Measurements from ENCODE around the gene TENT4B.
"Not testable (repeated sequence)": the region's sequence is repeated elsewhere in the genome, so short reads cannot be mapped to it uniquely, and the experiment has no call there.

Gene TENT4B

DNA sequence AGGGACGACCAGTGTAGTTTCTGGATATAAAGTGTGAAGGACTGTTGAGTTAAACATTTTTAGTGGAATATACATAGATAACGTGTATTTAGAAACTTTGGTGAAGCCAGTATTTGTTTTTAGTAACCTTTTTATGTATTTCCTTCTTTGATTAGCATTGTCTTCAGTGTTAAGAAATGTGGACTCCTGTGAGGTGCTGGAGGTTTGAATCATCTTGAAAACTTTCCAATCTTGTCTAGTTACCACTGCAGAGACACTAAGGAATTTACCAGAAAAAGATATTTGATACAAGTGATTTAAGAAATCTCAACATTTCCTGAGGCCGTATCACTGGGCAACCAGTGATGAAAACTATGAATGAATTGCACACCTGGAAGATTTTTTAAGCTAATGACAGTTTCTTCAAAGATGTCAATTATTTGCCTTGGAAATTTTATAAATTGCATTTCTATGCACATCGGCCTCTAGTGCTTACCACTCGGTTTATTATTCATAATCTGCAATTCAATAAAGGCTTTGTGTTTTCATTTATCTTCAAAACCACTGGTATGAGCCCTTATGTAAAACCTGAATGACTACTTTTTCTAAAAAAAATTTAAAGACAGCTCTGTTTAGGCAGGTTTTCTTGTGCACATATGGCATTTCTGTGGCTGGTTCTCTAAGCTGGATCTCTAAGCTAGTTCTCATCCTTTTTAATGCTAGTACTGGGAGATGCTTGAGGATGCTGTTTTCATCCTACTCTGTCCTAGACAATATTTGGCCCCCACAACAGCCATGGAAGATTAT, 81.9 kb downstream of the TENT4B start:
- DNase-seq (ENCODE audit: low read depth): no peak

DNA sequence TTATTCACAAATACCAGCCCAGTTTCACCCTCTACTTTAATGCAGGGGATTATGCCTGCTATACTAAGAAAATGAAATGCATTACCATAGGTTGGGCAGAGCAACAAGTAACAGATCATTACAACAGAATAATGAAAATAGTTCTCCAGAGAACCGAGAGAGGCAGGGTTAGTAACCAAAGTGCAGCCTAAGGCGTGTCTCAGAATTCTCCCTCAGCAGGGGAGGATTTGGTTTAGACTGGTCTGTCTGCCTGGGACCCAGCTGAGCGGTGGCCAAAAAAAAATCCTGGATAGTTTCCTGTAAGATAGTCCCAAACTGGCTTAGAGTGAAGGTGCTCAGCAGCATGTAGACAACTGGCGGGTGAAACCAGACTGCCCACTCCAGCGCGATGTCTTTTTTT, 82.5 kb downstream of the TENT4B start:
- no peak for DNase-seq (ENCODE audit: low read depth)

DNA sequence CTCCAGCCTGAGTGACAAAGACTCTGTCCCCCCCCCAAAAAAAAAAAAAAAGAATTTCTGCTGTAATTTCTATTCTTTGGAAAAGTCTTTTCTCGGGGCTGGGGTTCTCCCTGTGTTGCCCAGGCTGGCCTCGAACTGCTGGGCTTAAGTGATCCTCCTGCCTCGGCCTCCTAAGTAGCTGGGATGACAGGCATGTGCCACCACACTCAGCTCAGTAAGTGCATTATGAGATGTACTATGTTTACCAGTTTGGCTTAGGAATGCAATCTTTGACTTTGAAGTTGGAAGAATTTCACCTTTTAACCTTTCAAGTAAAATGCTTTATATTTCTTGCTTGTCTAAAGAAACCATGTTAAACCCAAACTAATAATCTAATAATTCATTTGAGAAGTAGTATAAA, 85.2 kb downstream of the TENT4B start:
- DNase-seq (ENCODE audit: low read depth): no peak

DNA sequence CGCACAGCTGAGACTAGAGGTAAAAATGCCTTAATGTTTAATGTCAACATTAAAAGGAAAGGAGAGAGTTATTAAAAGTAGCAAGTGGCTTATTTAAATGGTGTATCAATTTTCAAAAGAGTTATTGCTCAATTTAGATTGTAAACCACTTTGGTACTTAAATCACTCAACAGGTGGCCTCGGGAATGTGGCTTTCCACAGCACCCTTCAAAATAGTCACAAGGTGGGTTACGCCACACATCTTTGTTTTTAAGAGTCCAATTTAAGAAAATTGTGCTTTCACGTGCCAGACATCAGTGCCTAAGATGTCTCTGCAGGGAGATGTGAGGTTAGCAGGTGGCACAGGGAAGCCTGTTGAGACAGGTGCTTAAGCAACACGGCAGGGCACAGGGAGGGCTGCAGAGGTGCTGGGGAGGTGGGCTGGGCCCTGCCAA, 85.8 kb downstream of the TENT4B start:
- DNase-seq (ENCODE audit: low read depth): no peak

DNA sequence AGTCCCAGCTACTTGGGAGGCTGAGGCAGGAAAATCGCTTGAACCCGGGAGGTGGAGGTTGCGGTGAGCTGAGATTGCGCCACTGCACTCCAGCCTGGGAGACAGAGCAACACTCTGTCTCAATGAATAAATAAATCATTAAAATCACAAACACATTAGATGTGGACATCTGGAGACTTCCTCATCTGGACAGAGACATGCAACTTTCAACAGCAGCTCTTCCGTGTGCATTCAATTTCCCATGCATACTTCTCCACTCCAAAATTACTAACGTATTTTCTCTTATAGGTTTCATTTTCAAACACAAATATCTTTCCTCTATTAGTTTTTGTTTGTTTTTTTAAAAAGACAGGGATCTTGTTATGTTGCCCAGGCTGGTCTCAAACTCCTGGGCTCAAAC, 89.9 kb downstream of the TENT4B start:
- not testable (repeated sequence) for DNase-seq (ENCODE audit: low read depth)

DNA sequence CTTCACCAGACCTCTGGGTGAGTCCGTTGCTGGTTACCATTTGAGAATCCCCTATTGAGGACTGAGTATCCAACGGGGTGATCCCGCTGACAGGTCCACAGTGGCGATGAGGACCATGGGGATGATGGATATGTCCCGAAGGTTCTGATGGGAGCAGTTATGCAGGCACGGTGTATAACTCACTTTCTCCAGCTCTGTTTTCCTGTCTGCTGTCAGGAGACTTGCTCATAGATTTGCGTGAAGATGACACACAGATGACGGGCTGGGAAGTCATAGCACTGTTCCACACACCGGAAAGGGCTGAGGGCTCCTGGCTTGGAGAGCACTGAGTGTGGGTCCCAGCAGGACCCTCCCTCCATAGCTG, 91.0 kb downstream of the TENT4B start:
- no peak for DNase-seq (ENCODE audit: low read depth)

DNA sequence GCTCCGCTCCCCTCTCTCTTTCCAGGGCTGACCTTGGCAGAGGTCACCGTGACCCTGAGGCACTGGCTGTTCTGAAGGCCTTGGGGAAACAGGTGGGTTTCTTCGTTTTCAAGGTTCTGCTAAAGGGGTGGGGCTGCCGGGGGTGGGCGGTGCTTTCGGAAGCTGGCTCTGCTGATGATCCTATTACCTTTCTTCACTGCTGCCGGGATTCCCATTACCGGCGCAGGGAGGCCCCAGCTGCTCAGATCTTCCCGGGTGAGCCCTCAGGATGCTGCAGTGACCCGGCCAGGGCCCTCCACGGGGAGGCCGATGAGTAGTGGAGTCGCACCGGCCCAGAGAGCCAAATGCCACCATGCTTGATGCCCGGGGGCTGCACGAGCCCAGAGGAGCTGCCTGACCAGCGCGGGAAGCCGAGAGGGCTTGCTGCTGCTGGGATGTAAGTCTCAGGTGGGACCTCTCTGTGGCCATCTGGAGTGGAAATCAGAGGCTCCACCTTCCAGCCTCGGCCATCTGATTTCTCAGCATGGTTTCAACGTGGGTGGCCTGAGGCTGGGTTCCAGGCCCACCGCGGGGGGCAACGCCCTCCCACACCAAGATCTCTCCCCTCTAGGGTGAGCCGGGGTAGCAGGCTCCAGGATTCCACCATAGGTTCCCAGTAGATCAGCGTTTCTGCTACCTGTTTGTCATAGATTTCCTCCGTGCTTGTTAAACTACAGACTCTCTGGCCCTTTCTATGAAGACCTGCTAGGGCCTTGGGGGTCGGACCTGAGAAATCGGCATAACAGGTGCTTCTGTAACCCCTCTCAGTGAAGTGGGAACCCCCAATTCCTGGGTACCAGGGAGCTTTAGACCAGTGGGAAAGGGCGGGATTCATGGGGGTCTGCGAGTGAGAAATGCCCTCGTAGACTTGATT, 91.7 kb downstream of the TENT4B start:
- DNase-seq (ENCODE audit: low read depth): no peak

DNA sequence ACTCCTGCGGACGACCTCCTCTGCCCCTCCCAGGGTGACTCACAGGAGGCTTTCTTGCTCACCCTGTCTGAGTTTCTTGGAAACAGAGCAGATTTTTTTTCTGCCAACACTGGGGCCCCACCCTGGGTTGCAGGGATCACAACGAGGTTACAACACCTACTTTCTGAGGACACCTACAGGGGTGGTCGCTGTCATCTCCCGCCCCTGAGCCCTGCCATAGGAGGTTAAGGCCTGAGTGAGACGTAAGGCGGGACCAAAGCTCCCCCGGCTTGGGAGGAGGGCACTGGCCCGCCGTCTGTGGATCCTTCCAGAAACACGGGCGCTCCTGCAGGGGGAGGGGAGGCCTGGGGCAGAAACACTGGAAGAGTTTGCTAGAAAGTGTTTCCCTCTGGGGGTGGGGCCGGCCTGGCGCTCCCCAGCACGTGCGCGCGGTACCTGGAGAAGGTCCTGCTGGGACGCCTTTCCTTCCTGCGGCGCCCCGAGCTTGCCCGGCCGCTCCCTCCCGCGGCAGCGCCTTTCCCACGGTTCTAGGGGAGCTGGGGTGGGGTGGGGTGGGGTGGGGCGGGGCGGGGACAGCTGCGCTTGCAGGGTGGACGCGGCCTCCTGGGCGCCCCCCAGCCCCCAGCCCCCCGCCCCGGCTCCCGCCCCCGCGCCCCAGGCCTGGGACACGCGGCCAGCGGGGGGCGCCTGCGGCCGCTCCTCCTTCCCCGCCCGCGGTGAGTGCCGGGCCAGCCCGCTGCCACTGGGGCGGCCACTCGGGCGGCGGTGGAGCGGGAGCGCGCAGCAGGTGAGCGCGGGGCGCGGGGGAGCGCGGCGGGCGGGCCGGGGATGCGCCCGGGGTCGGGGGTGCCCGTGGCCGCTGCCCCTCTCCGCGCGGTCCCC, 92.6 kb downstream of the TENT4B start:
- peak; percentile 38 for DNase-seq (ENCODE audit: low read depth)

DNA sequence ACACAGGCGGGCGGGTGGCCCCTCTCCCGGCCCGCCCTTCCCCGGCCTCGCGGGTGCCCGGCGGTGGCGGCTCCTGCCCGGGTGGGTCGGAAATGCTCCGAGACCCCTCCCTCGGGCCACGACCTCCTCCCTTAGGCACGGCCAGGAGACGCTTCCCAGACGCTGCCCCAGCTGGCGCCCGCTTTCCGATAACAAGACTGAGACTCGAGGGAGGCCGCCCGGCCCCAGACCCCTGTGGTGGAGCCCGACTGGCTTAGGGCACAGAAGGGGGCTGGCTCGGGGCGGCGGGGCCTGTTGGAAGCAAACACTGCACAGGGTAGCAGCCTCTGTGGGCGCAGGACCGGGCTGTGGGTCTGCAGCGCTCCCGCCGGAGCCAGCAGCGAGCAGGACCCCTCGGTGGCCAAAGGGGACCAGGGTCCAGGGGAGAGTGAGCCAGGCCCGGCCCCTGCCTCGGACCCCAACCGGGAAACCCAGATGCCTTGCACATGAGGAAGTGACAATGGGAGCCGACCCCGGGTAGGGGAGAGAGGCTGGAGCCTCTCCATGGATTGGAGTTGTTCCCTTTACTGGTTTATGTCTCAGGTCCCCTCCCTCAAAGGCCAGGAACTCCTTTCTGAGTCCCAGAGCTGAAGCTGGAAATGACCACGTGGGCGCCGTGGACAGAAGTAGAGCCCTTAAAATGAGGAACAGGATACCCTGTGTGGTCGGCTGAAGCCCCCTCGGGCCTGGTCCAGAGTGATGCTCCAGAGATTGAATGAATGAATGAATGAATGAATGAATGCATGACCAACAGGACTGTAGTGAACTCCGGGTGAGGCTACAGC, 93.4 kb downstream of the TENT4B start:
- no peak for DNase-seq (ENCODE audit: low read depth)

DNA sequence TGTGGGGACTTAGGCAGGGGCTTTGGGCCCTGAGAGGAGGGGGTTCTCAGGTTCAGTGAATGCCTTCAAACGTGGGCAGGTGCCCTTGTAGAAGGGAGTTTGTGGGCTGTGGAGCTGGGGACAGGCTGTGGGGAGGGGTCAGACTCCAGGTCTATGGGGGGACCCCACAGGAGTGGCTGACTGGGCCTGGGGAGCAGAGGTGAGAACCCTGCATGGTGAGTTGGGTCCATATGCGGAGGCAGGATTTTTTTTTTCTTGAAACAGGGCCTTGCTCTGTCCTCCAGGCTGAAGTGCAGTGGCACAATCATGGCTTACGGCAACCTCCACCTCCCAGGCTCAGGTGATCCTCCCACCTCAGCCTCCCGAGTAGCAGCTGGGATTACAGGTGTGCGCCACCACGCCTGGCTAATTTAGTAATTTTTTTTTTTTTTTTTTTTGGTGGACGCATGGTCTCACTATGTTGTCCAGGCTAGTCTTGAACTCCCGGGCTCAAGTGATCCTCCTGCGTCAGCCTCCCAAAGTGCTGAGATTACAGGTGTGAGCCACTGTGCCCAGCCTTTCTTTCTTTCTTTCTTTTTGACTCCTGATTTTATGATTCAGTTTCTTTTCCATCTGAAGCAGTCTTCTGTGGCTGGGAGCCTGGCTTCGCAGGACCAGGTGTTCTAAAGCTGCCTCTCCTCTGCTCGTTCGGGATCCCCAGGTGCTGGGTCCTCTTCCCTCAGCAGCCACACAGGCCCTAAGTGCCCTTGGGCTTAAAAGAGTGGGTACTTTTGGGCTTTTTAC, 94.2 kb downstream of the TENT4B start:
- no peak for DNase-seq (ENCODE audit: low read depth)

DNA sequence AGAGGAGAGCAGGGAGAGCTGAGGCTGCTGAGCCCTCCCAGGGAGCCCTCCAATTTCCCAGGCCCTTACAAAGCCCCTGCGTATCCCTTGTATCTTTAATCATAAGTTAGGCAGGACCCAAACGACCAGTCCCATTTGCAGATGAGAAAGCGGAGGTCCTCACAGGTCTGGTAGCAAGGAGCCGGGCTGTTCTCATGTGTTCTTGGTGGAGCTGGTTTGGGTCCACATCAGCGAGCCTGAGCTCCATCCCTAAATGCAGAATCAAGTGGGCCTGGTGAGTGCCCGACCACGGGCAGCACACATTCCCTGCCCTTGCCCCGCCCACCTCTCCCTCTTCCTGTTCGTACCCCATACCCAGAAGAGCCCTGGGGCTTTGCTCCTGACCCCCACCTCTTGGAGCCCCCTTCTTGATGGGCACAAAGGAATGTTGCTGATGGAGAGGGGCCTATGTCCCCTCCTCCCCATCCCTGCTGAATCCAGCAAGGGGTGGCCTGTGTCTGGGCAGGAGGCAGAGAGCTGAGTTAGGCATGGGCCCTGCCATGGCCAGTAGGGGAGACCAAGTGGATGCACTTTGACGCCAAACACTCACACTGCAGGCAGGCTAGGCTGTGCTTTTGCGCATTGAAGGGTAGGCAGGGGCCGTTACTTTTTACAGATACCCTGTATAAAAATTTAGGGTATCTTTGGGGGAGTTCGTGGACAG, 95.0 kb downstream of the TENT4B start:
- no peak for DNase-seq (ENCODE audit: low read depth)

DNA sequence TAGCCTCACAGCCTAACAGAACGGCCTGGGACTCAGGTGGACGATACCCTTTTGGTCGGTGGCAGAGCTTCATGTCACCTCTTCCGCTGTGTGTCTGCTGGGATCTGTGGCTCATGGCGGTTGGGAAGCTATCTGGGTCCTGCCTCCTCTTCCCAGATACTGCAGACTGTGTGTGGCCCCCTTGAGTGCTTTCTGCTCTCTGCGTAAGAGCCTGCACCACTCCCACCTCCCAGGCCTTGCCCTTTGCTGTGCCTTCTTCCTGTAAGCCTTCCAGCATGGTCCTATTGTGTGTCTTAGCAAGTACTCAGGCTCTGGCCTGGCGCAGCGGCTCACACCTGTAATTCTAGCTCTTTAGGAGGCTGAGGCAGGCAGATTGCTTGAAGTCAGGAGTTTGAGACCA, 95.7 kb downstream of the TENT4B start:
- DNase-seq (ENCODE audit: low read depth): no peak

DNA sequence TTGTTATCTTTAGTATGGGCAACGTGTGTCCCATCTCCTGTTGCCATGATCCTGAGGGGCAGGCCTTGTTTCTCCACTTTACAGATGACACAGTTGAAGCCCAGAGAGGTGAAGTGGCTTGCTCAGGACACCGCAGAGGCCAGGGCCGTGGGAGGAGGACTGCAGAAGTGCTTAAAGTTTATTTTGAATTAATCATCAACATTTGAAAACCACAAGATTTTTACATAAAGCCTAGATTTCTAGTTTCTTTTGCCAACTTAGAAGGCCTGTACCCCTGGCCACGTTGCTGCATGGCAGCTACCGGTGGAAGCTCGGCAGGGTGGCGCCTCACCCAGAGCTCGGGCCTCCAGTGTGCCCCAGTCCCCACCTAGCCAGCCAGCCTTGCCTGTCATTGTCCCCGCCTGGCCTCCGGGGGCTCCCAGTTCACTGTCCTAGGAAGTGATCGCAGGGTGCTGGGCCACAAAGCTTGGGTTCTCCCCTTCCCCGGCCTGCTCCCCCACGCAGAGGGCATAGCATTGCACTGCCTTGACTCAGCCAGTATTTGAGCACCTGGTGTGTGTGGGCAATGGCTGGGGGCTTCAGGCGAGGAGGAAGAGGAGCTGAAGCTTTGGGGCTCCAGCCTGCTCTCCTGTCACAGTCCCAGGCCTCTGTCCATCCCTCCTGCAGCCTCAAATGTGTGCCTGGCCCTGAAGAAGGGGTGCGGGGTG, 98.4 kb downstream of the TENT4B start:
- DNase-seq (ENCODE audit: low read depth): no peak

DNA sequence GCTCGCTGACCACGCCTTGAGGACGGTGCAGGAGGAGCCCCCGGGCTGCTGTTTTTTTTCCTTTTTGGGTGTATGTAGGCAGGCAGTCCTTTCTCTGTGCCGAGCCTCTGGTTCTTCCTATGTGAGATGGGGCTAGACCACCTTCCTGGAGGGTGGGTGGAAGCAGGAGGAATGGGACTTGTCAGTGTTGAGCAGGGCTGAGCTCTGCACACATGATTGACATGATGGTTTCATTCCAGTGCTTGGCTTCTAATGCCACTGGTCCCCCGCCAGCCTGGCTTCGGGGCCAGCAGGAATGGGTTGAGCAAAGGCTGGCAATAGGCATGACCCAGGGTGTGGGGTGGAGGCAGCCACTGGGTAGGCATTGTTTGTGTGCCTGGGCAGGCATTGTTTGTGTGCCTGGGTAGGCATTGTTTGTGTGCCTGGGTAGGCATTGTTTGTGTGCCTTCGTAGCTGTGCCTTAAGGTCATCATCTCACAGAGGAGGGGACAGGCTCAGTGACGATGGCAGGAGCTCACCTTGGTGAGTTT, 99.0 kb downstream of the TENT4B start:
- DNase-seq (ENCODE audit: low read depth): no peak

DNA sequence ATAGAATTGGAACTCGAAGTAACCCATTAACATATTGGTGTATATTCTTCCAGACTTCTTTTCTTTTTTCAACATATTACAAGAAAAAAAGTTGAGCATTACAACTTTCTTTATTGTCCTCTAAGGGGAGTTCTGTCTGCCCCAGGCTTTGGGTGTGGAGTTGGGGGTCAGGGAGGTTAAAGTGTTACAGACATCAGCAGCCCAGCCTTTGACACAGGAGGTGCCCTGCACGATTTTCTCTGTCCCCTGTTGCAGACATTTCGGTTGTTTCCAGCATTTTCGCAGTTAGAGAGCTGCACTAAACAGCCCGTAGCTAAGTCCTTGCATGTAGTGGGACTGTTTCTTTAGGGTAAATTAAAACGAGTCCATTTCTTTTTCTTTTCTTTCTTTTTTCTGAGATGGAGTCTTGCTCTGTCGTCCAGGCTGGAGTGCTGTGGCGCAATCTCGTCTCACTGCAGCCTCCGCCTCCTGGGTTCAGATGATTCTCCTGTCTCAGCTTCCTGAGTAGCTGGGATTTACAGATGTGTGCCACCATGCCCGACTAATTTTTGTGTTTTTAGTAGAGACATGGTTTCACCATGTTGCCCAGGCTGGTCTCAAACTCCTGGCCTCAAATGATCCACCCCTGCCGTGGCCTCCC, 99.9 kb downstream of the TENT4B start:
- no peak for DNase-seq (ENCODE audit: low read depth)

DNA sequence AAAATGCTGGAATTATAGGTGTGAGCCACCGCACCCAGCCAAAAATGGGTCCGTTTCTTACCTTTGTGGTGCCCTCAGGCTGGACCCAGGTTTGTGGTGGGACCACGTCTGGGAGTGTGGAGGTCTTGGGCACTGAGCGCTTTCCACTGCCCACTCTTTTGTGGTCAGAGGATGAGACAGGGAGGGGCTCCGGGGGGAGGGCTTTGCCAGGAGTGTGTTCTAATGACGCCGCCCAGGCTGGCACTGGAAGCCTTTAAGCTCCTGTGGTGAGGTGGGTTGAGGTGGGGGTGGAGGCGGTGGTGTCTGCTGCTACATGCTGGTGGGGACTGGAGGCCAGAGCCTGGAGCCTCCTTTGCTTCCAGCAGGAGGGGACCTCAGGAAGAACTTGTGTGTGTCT, 100.4 kb downstream of the TENT4B start:
- DNase-seq (ENCODE audit: low read depth): no peak

DNA sequence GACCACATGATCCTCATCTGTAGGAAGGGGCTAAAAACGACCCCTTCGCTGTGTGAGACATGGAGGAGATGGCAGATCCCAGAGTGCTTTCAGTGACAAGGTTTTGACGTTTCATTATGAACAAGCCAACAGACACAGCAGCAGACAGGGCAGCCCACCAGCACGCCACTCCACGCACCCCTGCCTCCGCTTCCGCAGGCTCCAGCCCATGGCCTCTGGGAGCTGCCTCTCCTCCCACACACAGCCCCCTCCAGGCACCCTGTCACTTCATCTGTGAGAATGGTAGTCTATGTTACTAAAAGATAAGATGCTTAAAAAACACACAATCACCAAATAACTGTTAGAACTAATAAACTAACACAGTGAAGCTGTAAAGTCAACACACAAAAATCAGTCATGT, 101.0 kb downstream of the TENT4B start:
- no peak for DNase-seq (ENCODE audit: low read depth)

DNA sequence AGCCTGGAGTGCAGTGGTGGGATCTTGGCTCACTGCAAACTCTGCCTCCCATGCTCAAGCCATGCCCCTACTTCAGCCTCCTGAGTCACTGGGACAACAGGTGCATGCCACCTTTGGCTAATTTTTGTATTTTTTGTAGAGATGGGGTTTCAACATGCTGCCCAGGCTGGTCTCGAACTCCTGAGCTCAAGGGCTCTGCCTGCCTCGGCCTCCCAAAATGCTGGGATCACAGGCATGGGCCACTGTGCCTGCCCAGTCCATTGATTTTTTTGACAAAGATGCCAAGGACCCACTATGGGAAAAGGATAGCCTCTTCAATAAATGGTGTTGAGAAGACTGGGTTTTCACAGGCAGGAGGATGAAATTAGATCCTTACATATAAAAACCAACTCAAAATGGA, 102.4 kb downstream of the TENT4B start:
- no peak for DNase-seq (ENCODE audit: low read depth)

DNA sequence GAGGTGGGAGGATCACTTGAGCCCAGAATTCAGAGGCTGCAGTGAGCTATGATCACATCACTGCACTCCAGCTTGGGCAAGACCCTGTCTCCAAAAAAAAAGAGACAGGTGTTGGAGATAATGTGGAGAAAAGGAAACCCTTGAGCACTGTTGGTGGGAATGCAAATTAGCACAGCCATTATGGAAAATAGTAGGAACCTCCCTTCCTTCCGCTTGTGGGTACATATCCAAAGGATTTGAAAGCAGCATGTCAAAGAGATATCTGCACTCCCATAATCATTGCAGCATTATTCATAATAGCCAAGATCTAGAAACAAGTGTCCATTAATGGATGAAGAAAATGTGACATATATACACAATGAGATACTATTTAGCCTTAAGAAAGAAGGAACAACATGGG, 103.5 kb downstream of the TENT4B start:
- no peak for DNase-seq (ENCODE audit: low read depth)
